GM20000 (cell line): Measurements from ENCODE around the gene PNPLA6.

Experiments
- DNase-seq: peaks from one replicate; pipeline ENCODE4 v3.0.0; 2012; ENCODE audit warnings: low spot score
- TF ChIP-seq, protein P1 (sequence below): IDR thresholded peaks from 2 replicates; pipeline ENCODE4 v1.5.1; 2012; ENCODE audit warnings: mild to moderate bottlenecking, control low read depth; ENCODE audit errors: extremely low read depth, missing control alignments

The PNPLA6 gene

DNA sequence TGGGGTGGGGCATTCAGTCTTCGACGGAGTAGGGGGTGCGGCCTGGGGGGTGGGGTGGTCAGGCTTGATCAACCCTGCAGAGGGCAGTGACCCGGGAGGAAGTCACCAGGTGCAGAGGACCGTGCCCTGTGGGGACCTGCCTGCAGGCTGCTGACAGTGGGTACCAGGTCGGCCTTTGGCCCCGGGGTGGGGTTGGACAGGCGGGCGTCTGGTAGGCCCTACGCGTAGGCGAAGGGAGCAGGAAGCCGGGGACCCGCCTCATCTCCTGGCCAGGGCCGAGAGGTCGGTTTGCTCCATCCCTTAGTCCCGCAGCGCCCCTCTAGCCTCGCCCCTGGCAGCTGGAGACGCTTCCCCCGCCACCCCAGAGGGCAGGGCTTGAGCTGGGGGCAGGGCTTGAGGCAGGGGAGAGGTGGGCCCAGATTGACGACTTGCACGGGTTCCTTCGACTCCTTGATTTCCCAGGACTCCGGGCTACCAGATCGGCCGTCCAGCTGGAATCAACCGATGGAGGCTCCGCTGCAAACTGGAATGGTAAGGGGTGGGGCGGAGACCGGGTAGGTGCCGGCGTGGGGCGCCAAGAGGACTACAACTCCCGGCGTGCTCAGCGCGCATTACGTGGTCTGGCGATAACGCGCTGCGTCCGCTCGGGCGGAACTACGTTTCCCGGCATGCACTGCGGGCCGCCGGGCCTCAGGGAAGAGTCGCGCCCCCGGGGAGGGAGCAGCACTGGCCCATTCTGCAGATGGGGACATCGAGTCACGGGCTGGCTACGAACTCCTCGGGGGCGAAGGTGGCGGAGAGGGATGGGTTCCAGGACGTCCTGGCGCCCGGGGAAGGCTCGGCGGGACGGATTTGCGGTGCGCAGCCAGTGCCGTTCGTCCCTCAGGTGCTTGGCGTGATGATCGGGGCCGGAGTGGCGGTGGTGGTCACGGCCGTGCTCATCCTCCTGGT lies at the start of gene PNPLA6:
Gene PNPLA6 (plus strand): TSS at position 671 of the 951 bp plus-strand sequence. CDS start 72 bp downstream, at position 743.
- peak; percentile 97 for DNase-seq
- TF ChIP-seq, protein P1, sequence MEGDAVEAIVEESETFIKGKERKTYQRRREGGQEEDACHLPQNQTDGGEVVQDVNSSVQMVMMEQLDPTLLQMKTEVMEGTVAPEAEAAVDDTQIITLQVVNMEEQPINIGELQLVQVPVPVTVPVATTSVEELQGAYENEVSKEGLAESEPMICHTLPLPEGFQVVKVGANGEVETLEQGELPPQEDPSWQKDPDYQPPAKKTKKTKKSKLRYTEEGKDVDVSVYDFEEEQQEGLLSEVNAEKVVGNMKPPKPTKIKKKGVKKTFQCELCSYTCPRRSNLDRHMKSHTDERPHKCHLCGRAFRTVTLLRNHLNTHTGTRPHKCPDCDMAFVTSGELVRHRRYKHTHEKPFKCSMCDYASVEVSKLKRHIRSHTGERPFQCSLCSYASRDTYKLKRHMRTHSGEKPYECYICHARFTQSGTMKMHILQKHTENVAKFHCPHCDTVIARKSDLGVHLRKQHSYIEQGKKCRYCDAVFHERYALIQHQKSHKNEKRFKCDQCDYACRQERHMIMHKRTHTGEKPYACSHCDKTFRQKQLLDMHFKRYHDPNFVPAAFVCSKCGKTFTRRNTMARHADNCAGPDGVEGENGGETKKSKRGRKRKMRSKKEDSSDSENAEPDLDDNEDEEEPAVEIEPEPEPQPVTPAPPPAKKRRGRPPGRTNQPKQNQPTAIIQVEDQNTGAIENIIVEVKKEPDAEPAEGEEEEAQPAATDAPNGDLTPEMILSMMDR = no peak

DNA sequence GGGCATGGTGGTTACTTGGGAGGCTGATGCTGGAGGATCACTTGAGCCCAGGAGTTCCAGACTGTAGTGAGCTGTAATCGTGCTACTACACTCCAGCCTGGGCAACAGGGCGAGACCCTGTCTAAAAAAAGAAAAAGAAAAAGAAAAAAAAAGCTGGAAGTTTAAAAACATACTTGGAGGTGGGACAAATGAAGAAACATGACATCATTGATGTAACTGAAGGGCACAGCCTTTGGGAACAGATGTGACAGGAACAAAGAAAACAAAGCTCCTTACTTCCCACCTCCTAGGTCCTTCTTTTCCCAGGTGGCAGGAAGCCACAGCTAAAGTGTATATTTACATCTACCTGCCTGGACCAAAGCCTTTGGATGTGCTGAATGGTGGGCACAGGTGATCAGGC lies 48.6 kb upstream of the PNPLA6 start:
- no peak for DNase-seq

DNA sequence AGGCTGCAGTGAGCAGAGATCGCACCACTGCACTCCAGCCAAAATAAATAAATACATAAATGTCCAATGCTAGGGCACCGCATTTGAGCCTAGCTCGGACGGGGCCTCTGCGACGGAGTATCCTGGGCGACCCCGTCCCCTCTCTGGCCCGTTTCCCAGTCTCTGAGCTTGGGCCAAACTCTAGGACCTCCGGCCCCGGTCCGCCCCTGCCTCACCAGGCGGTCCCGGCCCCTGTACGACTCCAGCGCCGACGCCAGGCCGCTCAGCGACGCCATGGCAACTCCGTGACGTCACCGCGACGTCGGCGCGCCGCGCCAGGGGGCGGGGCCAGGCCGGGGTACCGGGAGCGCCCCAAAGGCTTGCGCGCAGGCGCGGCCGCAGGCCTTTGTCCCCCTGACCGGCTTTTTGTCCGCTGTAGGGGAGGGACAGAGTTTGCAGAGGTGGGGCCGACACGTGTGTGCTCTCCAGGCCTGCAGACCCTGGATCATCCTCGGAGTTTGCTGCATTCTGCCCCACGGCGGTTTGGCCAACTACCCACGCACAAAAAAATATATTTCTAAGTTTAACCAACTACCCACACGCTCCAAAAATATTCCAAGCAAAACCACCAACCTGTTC lies 46.7 kb upstream of the PNPLA6 start, which contains the start of gene PEX11G:
Gene PEX11G (minus strand): TSS at position 300 of the 618 bp plus-strand sequence. CDS start 25 bp downstream, at position 275.
- peak; percentile 99 for DNase-seq
- TF ChIP-seq, protein P1 = no peak

More for the DNA sequence above, 48.6 kb upstream of the PNPLA6 start:
- TF ChIP-seq, protein P1 = no peak

DNA sequence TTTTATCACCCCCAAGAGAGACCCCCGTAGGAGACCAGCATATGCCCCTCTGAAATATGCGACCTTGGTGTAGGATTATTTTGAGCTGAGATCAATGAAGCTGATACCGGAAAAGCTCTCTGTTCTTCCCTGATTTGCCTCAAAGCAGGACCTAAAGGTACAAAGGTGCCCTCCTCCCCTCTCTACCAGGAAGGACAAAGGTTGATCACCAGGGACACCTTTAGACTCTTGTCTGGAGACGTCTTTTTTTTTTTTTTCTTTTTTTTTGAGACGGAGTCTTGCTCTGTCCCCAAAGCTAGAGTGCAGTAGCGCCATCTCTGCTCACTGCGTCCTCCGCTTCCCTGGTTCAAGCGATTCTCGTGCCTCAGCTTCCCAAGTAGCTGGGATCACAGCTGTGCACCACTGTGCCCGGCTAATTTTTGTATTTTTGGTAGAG lies 45.9 kb upstream of the PNPLA6 start:
- DNase-seq = no peak
- TF ChIP-seq, protein P1 = no peak

DNA sequence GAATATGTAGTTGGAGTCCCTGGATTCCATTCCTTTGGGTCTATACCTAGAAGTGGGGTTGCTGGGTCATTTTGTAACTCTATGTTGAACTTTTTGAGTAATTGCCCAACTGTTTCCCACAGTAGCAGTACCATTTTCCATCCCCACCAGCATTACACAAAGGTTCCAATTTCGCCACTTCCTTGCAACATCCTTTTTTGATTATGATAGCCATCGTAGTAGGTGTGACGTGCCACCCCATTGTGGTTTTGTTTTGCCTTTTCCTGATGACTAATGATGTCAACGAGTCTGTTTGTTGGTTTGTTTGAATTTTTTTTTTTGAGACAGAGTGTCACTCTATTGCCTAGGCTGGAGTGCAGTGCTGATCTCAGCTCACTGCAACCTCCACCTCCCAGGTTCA lies 43.4 kb upstream of the PNPLA6 start:
- TF ChIP-seq, protein P1 = no peak
- DNase-seq = no peak

DNA sequence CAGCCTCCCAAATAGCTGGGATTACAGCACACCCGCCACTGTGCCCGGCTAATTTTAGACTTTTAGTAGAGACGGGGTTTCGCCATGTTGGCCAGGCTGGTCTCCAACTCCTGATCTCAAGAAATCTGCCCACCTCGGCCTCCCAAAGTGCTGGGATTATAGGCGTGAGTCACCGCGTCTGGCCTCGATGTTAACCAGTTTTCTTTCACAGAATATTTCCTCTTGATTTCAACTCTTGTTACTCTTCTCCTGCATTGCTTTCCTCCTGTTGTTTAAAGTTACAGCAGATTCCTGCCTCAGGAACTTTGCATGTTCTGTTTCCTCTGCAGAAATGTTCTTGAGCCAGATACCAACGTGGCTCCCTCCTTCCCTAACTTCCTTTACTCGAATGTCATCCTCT lies 43.0 kb upstream of the PNPLA6 start:
- TF ChIP-seq, protein P1 = no peak

More for the DNA sequence above, 43.0 kb upstream of the PNPLA6 start:
- no peak for DNase-seq
